ENCODE measurements around the gene GNB4. TPM values are rescaled to one million over a fixed set of nuclear protein-coding genes. Genes with fewer than 3 reads are reported as not detected.

GNB4 gene
- total RNA-seq, 1 donor from 2014 or later, result 52.1 TPM

- TF ChIP-seq CTCF (conservative IDR thresholded peaks at IDR 0.05; ENCODE audit: low read depth, low read length), result no peak
- DNase-seq (ENCODE audit: low read depth), result peak; percentile 60
Observed at GRCh38 chr3:179347345-179348194, 103.7 kb downstream of the GNB4 start, which contains the start of gene MFN1. Gene MFN1 (plus strand): TSS chr3:179347709. CDS start chr3:179348852, 1,143 bp downstream.

More at GRCh38 chr3:179347345-179348194, 103.7 kb downstream of the GNB4 start, which contains the start of gene MFN1:
- peak within 1 kb of the TSS; percentile 86 for H3K4me3 ChIP-seq (ENCODE audit: low read depth, low read length)

Other genes starting within 250 kb of the GNB4 start
- gene KCNMB3, start 200.4 kb downstream of the GNB4 start, total RNA-seq, result 0.40 and 1.2 TPM in 2 replicates
- 35.2 and 42.6 TPM in 2 replicates for gene ZNF639, start 128.4 kb downstream of the GNB4 start, total RNA-seq
- gene MFN1, start 103.8 kb downstream of the GNB4 start, total RNA-seq, result 25.8 and 27.3 TPM in 2 replicates
- gene ACTL6A, start 111.5 kb upstream of the GNB4 start, total RNA-seq, result 108 and 134 TPM in 2 replicates
- gene MRPL47, start 153.2 kb upstream of the GNB4 start, total RNA-seq, result 45.4 and 59.3 TPM in 2 replicates
- 82.3 and 103 TPM in 2 replicates for gene NDUFB5, start 153.3 kb upstream of the GNB4 start, total RNA-seq
- 9.3 and 10.3 TPM in 2 replicates for gene USP13, start 201.6 kb upstream of the GNB4 start, total RNA-seq